ENCODE data around the gene TRIM10.

Gene TRIM10

DNA sequence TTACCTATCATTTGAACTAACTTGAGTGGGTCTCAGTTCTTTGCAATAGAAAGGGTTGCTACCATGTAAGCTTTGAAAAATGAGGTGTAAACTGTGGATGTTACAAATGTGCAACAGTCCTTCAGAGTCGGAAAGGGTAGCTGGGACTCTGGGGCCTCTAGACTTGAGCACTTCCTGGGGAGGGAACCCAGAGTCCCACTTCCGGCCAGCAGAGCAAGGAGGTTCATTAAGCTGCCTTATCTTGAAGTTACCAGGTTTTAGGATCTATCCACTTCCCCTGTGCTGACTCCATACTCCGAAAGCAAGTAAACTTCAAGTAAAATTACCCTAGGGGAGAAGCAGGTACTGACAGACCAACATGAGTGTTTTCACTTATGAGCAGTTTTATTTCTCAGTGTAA, 9.4 kb downstream of the TRIM10 start:
- no peak for TF ChIP-seq CTCF (conservative IDR thresholded peaks at IDR 0.05)
- no peak overlapping the region for H3K27ac ChIP-seq

- no peak overlapping the region for H3K27ac ChIP-seq
- no peak for TF ChIP-seq CTCF (conservative IDR thresholded peaks at IDR 0.05)
These were observed 10.2 kb downstream of the TRIM10 start for GRCh38 chr6:30150671-30151395.

DNA sequence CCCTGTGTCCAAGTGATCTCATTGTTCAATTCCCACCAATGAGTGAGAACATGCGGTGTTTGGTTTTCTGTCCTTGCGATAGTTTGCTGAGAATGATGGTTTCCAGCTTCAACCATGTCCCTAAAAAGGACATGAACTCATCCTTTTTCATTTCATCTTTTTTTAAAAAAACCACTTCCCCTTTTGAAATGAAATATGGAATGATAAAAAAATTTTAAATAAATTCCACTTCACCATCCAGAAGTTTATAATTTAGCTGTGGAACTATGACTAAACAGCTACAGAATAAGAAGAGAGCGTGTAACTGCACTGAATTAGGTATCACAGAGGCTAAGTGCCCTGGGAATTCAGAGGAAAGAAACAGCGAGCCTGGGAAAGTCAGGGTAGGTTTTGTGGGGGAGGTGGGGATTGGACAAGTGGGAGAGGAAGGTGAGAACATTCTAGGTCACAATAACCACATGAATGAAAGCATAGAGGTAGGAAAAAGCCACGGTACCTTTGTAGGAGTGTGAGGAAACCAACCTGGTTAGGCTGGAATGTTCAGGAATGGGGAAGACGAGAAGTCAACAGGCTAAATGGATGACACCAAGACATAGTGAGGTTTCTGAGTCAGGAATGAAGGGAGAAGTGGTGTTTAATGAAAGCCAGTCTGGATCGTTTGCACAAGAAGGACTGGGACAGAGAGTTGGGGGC, 11.0 kb downstream of the TRIM10 start:
- no peak for TF ChIP-seq CTCF (conservative IDR thresholded peaks at IDR 0.05)
- H3K27ac ChIP-seq: no peak overlapping the region

DNA sequence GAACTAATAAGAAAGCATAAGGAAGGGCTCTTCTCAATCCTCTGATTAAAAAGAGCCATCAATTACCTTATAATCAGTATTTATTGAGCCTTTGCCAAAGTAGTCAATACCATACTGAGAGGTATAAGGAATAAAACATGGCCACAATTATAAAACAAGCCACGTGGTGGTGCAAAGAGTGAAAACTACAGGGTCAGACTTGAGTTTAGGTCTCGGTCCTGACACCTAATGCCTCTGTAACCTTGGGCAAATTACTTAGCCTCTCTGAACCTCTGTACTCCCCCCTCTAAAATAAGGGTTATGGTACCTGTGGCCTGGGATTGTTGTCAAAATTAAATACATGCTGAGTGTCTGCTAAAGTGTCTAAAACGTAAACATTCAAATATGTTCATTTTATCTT, 11.8 kb downstream of the TRIM10 start:
- no peak overlapping the region for H3K27ac ChIP-seq
- no peak for TF ChIP-seq CTCF (conservative IDR thresholded peaks at IDR 0.05)

DNA sequence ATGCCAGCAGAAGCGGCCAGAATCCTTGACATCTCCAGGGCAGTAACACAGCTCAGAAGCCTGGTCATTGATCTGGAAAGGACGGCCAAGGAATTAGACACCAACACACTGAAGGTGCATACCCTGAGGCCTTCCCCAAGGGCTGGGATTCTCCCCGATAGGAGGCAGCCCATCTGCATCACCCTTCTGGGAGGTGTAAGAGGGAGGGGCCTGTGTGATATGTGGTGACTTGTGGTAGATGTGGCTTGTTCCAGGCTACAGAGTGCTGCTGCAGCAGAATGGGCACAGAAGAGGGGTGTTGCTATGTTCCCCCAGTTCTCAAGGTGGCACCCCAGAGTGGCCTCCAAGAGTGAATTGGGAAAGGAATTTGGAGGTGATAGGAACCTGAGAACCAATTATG, 13.9 kb downstream of the TRIM10 start:
- TF ChIP-seq CTCF (conservative IDR thresholded peaks at IDR 0.05): no peak
- no peak overlapping the region for H3K27ac ChIP-seq

DNA sequence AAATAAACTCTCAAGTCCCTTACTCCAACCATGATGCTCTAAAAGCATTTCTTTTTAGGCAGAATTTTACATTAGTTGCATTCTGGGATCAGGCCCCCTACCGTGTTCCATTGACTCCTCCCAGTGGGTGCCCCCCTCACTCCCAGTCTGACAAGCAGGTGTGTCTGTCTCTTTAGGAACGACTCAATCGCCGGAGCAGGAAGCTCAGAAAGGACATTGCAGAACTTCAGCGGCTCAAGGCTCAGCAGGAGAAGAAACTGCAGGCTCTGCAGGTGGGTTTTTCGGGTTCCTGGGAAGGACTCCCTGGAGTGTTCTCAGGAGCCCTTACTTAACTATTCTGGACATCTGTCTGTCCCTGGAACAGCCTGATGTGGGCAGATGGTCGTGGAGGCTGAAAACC, 15.2 kb downstream of the TRIM10 start:
- no peak for TF ChIP-seq CTCF (conservative IDR thresholded peaks at IDR 0.05)

GRCh38 chr6:30144811-30145210, 16.2 kb downstream of the TRIM10 start:
- H3K27ac ChIP-seq: no peak overlapping the region
- TF ChIP-seq CTCF (conservative IDR thresholded peaks at IDR 0.05): no peak

More for the DNA sequence above, 15.2 kb downstream of the TRIM10 start:
- no peak overlapping the region for H3K27ac ChIP-seq

Measured in VCaP (cell line).